Mammary epithelial cell (primary cell): ENCODE data around the gene DHX30.

Experiments
- CTCF ChIP-seq, 2 donors: IDR thresholded peaks in 1 of 2; conservative IDR thresholded peaks in 1 of 2; 2 replicates each; pipeline ENCODE4 v1.5.1; 2011 to 2012; ENCODE audit warnings: inconsistent platforms in 2 of 2, low read length in 2 of 2, mild to moderate bottlenecking in 2 of 2, control low read depth in 1 of 2, low read depth in 1 of 2; ENCODE audit not compliant: insufficient read depth in 1 of 2; ENCODE audit errors: extremely low read depth in 1 of 2
- EZH2 ChIP-seq: IDR thresholded peaks from 2 replicates; pipeline ENCODE4 v1.6.1; 2012; ENCODE audit warnings: low read length, inconsistent platforms, borderline replicate concordance

GRCh38 chr3:47896736-47897135 lies 93.8 kb downstream of the DHX30 start:
- TF ChIP-seq CTCF (conservative IDR thresholded peaks at IDR 0.05 in 1 of 2, IDR thresholded peaks at IDR 0.05 in 1 of 2; ENCODE audit: extremely low read depth in 1 of 2, insufficient read depth in 1 of 2, low read depth in 1 of 2, low read length in 2 of 2), result no peak
- TF ChIP-seq EZH2, result no peak
